ENCODE results near the gene DNAH1. TPM values are rescaled to one million over a fixed set of nuclear protein-coding genes. Genes with fewer than 3 reads are reported as not detected.

DNAH1 gene
- total RNA-seq, 4 donors from 2014 or later, result 1.4 to 6.8 (median 2.0) TPM

DNA sequence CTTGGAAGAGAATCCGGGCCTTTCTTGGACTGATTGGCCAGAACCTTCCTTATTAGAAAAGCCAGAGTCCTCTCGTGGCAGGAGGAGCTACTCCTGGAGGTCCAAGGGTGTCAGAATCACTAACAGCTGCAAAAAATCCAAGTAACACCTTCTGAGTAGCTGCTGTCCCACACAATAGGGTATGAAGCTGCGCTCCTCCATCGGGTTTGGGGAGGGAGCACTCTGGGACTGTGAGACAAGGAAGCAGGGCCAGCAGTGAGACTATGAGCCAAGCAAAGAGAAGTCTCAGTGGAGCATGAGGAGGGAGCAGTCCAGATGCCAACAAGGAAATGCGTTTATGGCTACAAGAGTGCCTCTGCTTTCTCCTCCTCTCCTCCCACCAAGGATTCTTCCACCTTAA lies 107.1 kb downstream of the DNAH1 start:
- no peak overlapping the region for H3K4me3 ChIP-seq
- H3K9me3 ChIP-seq, result no peaks in the 10 kb centered on the region
- H3K27ac ChIP-seq, result no peak overlapping the region
- no peaks in the 10 kb centered on the region for H3K27me3 ChIP-seq
- DNase-seq, result peak in 1 of 2 donors; percentile 7
- H3K36me3 ChIP-seq, result no peaks in the 10 kb centered on the region
- in situ Hi-C loops (cut with MboI; ENCODE audit: low sequenced_read_pairs in 4 of 4) (no loop called here), intact Hi-C loops (cut with DNase I; ENCODE audit: low total_unique reads) (no loop called here)
- H3K4me1 ChIP-seq, result no peaks in the 10 kb centered on the region
- ATAC-seq, result no peak
- no peak for TF ChIP-seq POLR2A (IDR thresholded peaks at IDR 0.05)
- TF ChIP-seq, protein P1, sequence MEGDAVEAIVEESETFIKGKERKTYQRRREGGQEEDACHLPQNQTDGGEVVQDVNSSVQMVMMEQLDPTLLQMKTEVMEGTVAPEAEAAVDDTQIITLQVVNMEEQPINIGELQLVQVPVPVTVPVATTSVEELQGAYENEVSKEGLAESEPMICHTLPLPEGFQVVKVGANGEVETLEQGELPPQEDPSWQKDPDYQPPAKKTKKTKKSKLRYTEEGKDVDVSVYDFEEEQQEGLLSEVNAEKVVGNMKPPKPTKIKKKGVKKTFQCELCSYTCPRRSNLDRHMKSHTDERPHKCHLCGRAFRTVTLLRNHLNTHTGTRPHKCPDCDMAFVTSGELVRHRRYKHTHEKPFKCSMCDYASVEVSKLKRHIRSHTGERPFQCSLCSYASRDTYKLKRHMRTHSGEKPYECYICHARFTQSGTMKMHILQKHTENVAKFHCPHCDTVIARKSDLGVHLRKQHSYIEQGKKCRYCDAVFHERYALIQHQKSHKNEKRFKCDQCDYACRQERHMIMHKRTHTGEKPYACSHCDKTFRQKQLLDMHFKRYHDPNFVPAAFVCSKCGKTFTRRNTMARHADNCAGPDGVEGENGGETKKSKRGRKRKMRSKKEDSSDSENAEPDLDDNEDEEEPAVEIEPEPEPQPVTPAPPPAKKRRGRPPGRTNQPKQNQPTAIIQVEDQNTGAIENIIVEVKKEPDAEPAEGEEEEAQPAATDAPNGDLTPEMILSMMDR (IDR thresholded peaks at IDR 0.05 in 4 of 5, conservative IDR thresholded peaks at IDR 0.05 in 1 of 5), result no peak

DNA sequence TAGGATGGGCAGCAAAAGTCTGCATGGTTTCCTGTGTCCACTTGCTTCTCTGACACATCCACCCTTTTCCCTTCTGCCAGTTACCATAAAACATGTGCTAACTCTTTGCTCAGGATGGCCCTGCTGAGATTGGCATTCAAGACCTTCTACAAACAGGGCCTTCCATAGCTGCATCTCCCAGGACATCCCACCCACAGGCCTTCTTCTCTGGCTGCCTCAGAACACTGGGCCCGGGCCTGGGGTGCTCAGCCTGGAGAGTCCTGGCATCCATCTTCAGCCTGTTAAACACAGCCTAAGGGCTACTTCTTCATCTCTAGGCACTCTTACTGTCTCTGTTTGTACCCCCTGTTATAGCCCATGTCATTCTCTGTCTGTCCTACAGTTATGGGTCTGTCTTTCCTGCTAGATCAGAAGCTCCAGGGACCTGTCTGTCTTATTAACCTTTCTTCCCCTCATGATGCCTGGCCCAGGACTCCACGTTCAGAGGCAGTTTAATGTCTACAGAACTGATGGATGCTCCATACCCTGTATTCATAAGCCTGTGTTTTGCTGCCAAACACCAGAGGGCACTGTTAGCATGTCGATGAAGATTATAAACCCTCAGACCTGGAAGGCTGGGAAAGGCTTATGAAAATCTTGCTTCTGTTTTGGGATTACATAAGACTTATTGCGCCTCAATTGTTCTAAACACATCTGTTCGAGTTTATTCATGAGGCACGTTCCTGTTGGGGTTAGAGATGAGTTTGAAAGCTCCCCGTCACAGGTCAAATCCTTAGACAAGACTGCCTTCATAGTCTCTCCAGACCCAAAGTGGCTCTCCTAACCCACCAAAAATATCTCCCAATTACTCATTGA lies 112.3 kb downstream of the DNAH1 start:
- H3K4me1 ChIP-seq, result peaks cover 9 to 11% of the 10 kb centered on the region in 2 donors
- no peaks in the 10 kb centered on the region for H3K27me3 ChIP-seq
- H3K27ac ChIP-seq, result peak overlapping the region in 3 of 4 donors; percentile 45 to 66 (median 58)
- DNase-seq, result peak; percentile 58 to 63
- intact Hi-C loops (cut with DNase I; ENCODE audit: low total_unique reads) (loop anchor here (1.0 kb wide), 1 partner anchor 19 kb away; no protein-coding TSS in a partner anchor), in situ Hi-C loops (cut with MboI; ENCODE audit: low sequenced_read_pairs in 4 of 4) (no loop called here)
- H3K9me3 ChIP-seq, result no peaks in the 10 kb centered on the region
- ATAC-seq, result peak; percentile 81 to 90
- TF ChIP-seq, protein P1 (IDR thresholded peaks at IDR 0.05 in 4 of 5, conservative IDR thresholded peaks at IDR 0.05 in 1 of 5), result peak; percentile 53 to 76 (median 74)
- TF ChIP-seq POLR2A (IDR thresholded peaks at IDR 0.05), result no peak
- no peaks in the 10 kb centered on the region for H3K36me3 ChIP-seq
- H3K4me3 ChIP-seq, result no peak overlapping the region

DNA sequence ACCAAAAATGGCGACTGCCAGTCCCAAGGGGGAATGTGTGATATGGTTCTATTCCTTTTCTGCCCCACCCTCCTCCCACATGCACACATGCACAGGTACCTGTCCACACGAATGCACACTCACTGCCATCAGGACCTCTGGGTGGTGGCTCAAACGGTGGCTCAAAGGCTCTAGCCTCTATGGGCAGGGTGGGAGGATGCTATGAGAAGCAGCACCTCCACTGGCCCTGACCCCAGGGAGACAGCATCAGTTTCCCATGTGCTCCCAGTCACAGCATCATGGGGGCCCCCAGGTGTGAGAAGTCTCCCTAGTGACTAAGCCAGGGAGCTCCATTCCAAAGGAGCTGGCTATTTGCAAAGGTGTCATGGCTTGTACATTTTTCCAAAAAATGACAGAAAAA lies 112.9 kb downstream of the DNAH1 start:
- Histone ChIP-seq H3K9me3 (no peaks in the 10 kb centered on the region), H3K4me1 (peaks cover 11 to 16% of the 10 kb centered on the region in 2 donors), H3K4me3 (no peak overlapping the region), H3K27me3 (no peaks in the 10 kb centered on the region), H3K36me3 (no peaks in the 10 kb centered on the region), H3K27ac (peak overlapping the region; percentile 26 to 66 (median 52))
- no peak for ATAC-seq
- TF ChIP-seq POLR2A (IDR thresholded peaks at IDR 0.05), result no peak
- TF ChIP-seq, protein P1 (IDR thresholded peaks at IDR 0.05 in 4 of 5, conservative IDR thresholded peaks at IDR 0.05 in 1 of 5), result no peak
- in situ Hi-C loops (cut with MboI; ENCODE audit: low sequenced_read_pairs in 4 of 4), result no loop called here
- no peak for DNase-seq
- intact Hi-C loops (cut with DNase I; ENCODE audit: low total_unique reads), result no loop called here

DNA sequence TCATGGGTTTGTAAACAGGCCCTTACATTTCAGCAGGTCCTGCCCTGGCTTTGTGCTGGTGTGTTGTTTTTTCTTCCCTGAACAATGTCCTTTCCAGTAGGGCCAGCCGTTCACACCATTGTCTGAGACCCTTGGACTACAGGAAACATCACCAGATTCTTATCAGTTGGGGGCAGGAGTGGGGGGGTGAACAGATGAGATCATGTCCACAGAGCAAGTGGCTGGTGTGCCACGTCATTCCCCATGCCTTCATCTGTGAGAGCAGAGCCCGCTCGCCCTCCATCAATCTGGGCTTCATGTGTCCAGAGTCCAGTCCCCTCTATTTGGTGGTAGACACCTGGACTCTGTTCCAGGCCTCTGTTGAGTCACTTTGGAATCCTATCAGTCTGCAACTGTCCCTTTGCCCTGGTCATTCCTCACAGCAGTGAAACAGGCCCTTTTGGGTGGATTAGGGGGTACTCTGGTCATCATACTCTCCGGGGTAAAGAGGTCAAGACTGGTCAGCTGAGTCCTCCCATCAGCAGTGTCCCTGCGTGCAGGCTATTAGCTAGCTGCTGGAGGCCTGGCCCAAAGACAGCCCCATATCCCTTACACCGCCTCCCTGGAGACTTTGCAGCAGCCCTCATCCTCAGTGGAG lies 113.8 kb downstream of the DNAH1 start:
- in situ Hi-C loops (cut with MboI; ENCODE audit: low sequenced_read_pairs in 4 of 4), result no loop called here
- peak overlapping the region; percentile 50 to 69 (median 58) for H3K27ac ChIP-seq
- no peak overlapping the region for H3K4me3 ChIP-seq
- H3K27me3 ChIP-seq, result no peaks in the 10 kb centered on the region
- intact Hi-C loops (cut with DNase I; ENCODE audit: low total_unique reads), result no loop called here
- no peaks in the 10 kb centered on the region for H3K36me3 ChIP-seq
- DNase-seq (no peak), ATAC-seq (peak in 1 of 2 donors; percentile 33)
- TF ChIP-seq, protein P1 (IDR thresholded peaks at IDR 0.05 in 4 of 5, conservative IDR thresholded peaks at IDR 0.05 in 1 of 5), result no peak
- peak in 1 of 2 donors; percentile 25 for TF ChIP-seq POLR2A (IDR thresholded peaks at IDR 0.05)
- H3K9me3 ChIP-seq, result no peaks in the 10 kb centered on the region
- peaks cover 11 to 17% of the 10 kb centered on the region in 2 donors for H3K4me1 ChIP-seq
